ENCODE results near the gene NFKB1.

NFKB1 gene

GRCh38 chr4:102493257-102493656, 7.9 kb upstream of the NFKB1 start:
- no peak overlapping the region for H3K4me3 ChIP-seq (ENCODE audit: low read length)
- DNase-seq (ENCODE audit: low read depth, low spot score): no peak

GRCh38 chr4:102493794-102494193, 7.4 kb upstream of the NFKB1 start:
- DNase-seq (ENCODE audit: low read depth, low spot score): no peak
- no peak overlapping the region for H3K4me3 ChIP-seq (ENCODE audit: low read length)

DNA sequence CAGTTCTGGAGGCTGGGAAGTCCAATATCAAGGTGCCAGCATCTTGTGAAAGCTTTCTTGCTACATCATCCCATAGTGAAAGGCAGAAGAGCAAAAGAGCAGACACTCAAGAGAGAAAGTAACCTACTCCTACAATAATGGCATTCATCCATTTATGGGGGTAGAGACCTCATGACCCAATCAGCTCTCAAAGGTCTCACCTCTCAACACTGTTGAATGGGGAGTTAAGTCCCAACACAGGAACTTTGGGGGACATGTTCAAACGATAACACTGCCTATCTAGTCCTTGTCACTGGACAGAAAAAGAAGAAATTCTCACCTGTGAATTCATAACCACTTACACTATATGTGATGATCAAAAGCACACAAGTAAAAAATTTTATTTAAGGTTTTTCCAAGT, 6.6 kb upstream of the NFKB1 start:
- H3K4me3 ChIP-seq (ENCODE audit: low read length): no peak overlapping the region
- DNase-seq (ENCODE audit: low read depth, low spot score): no peak

- DNase-seq (ENCODE audit: low read depth, low spot score): no peak
- no peak overlapping the region for H3K4me3 ChIP-seq (ENCODE audit: low read length)
Observed at GRCh38 chr4:102497986-102498385, 3.2 kb upstream of the NFKB1 start.

DNA sequence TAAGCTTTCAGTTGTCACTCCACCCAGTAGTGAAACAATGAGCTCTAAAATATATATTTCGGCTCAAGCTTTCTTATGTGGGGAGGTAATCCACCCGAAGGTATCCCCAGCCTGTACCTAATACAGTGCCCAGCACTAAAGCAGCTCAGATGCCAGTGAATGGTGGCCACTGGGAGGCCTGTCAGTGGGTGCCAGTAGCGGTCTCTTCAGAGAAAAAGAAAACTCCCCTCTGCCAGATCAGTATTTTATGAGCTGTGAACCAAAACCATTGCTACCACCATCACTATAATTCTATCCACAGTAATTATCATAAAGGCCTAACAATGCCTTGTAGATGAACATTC, 835 bp upstream of the NFKB1 start:
- DNase-seq (ENCODE audit: low read depth, low spot score): no peak
- H3K4me3 ChIP-seq (ENCODE audit: low read length): no peak overlapping the region

GRCh38 chr4:102501447-102501696, 213 bp downstream of the NFKB1 start:
- no peak for DNase-seq (ENCODE audit: low read depth, low spot score)
- H3K4me3 ChIP-seq (ENCODE audit: low read length): peak overlapping the region; percentile 88

DNA sequence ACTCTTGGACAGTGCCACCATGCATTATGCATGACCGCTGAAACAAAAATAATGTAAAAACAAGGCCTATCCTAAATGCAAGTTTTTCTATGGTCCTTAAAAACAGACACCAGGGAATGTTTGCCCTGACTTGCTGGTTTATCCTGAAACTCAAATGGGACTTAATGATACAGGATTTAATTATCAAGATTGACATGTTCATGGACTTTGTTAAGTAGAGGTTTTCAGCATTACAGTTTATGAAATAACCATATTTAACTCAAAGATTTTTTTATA, 1.3 kb downstream of the NFKB1 start:
- peak overlapping the region; percentile 88 for H3K4me3 ChIP-seq (ENCODE audit: low read length)
- no peak for DNase-seq (ENCODE audit: low read depth, low spot score)

- peak overlapping the region; percentile 88 for H3K4me3 ChIP-seq (ENCODE audit: low read length)
- DNase-seq (ENCODE audit: low read depth, low spot score): peak; percentile 53
Observed at GRCh38 chr4:102503301-102503746, 2.2 kb downstream of the NFKB1 start.

DNA sequence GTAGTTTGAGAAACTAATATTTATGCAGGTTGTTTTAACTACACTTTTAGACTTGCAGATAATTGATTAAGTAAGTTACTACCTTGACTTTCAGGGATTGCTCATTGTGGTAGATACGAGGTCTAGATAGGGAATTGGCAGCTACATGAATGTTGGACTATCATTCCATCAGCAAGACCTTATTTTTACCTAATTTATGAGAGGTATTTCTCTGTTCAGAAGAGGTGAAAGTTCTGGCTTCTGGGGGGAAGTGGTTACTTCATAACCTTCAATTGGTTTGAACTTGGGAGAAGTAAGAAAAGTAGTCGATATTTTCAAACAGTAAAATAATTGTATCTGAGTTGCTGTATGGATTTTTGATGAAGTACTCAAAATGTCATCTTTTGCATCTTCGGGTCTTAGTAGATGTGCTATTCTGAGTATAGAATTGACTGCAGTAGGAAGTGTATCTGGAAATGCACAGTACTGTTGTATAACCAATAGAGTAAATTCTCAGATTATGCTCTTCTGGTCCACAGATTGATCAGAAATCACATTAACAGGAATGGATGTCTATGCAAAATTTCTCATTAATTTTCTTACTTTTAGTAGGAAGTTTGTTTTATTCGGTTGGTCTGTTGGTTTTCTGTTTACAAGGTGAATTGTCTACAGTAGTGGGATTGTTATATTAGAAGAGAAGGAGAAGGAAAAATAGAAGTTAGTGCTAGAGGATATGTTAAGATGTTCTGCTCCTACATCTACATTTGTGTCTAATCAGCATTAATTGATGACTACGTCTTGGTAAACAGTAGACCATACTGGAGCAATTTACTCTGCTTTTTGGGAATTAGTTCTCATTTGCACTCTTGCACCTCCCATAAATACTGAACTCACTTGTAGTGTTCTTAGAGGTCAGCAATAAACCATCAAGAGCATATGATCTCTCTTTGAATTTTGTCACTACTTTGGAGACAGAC, 3.0 kb downstream of the NFKB1 start:
- peak; percentile 23 for DNase-seq (ENCODE audit: low read depth, low spot score)
- peak overlapping the region; percentile 88 for H3K4me3 ChIP-seq (ENCODE audit: low read length)

GRCh38 chr4:102504941-102505340, 3.8 kb downstream of the NFKB1 start:
- no peak overlapping the region for H3K4me3 ChIP-seq (ENCODE audit: low read length)
- no peak for DNase-seq (ENCODE audit: low read depth, low spot score)

GRCh38 chr4:102505708-102506107, 4.5 kb downstream of the NFKB1 start:
- DNase-seq (ENCODE audit: low read depth, low spot score): no peak
- H3K4me3 ChIP-seq (ENCODE audit: low read length): no peak overlapping the region

DNA sequence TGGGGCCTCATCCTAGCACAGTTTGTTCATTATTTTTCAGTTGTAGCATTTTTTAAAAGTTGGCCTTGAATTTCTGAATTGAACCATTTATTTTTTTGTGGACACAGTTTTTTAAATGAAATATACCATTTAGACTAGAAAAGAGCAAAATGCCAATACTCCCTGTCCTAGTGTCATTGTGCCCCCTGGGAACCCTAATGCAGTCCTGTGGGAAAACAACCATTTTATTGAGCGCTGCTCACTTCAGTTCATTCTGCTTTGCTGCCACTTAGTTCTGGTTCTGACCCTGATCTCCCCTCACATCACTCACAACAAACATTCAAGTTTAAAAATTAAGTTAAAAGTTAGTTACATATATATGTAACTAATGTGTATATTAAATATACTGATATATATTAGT, 5.4 kb downstream of the NFKB1 start:
- DNase-seq (ENCODE audit: low read depth, low spot score): no peak
- H3K4me3 ChIP-seq (ENCODE audit: low read length): no peak overlapping the region

DNA sequence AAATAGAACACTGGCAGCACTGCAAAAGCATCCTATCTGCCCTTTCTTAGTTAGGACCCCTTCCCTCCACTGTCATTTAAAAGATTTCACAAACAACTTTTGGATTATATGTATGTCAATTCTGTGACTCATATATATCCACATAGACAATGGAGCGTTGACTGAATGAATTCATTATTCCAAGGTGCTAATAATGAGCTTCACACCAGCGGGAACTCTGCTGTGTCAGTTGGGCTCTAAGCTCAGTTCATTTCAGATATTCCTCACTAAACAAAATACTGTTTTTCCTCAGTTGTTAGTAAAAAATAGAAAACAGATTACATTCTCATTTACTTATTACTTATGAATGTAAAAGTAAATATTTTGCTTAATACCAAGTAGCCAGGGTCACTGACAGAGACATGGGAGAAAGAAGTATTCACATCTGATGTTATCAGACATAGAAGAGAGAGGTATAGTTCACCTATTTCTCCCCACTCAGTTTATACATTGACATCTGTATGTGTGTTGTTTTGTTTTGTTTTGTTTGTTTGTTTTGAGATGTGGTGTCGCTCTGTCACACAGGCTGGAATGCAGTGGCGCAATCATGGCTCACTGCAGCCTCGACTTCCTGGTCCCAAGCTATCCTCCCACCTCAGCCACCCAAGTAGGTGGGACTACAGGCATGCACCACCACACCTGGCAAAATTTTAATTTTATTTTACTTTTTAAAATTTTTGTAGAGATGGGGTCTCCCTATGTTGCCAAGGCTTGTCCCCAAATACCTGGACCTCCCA, 10.9 kb downstream of the NFKB1 start:
- no peak for DNase-seq (ENCODE audit: low read depth, low spot score)
- no peak overlapping the region for H3K4me3 ChIP-seq (ENCODE audit: low read length)

DNA sequence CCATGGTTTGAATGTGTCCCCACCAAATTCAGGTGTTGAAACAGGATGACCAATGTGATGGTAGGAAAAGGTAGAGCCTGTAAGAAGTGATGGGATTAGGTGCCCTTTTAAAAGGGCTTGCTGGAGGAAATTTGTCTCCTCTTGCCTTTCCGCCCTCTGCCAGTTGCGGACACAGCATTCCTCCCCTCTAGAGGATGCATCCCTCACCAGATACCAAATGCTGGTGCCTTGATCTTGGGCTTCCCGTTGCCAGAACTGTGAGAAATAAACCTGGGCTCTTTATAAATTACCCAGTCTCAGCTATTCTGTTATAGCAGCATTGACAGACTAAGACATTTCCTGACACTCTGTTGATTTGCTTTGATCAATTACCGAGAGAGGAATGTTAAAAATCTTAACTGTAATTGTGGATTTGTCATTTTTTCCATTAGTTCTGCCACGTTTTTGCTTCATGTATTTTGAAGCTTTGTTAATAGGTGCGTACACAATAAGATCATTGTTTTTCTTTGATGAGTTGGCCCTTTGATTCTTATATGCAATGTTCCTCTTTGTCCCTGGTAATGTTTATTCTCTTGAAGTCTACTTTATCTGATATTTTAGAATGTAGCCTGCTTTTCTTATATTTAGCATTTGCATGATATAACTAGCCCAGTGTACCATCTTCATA, 13.3 kb downstream of the NFKB1 start:
- no peak for DNase-seq (ENCODE audit: low read depth, low spot score)

GRCh38 chr4:102517753-102518152, 16.6 kb downstream of the NFKB1 start:
- H3K4me3 ChIP-seq (ENCODE audit: low read length): no peak overlapping the region

More for the DNA sequence above, 13.3 kb downstream of the NFKB1 start:
- no peak overlapping the region for H3K4me3 ChIP-seq (ENCODE audit: low read length)

DNA sequence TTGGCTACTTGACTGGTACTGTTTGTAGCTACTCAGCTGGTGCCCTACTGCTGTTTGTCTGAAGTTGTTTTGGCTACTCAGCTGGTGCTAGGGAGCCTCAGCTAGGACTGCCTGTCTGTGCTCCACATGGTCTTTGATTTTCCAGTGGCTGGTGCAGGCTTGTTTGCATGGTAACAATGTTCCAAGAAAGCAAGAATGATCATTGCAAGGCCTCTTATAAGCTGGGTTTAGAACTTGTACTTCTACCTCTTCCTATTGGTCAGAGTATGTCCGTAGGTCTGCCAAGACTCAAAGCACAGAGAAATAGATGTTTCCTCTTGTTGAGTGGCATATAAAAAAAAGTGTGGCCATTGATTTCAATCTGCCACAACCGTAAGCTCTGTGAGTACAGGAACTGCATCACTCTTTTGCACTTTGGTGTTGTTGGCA, 17.6 kb downstream of the NFKB1 start:
- no peak overlapping the region for H3K4me3 ChIP-seq (ENCODE audit: low read length)
- no peak for DNase-seq (ENCODE audit: low read depth, low spot score)

More at GRCh38 chr4:102517753-102518152, 16.6 kb downstream of the NFKB1 start:
- no peak for DNase-seq (ENCODE audit: low read depth, low spot score)

- H3K4me3 ChIP-seq (ENCODE audit: low read length): no peak overlapping the region
- DNase-seq (ENCODE audit: low read depth, low spot score): no peak
Observed at GRCh38 chr4:102519925-102520324, 18.8 kb downstream of the NFKB1 start.

DNA sequence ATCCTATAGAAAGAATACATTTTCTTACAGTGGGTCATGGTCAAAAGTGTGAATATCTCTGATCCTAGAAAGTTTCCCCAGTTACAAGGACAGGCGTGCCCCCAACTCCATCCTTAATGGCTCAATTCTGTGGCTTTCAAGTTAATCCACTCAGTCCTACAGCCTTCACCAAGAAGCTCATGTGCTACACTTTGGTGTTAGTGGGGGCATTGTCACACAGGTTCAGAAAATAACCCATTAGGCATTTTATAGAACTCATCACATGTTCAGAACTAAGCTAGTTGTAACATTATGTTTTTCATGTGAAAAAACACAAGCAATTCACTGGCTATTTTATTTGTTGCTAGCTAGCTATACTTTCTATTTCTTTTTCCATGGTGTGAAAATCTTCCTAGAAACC, 20.4 kb downstream of the NFKB1 start:
- H3K4me3 ChIP-seq (ENCODE audit: low read length): no peak overlapping the region
- no peak for DNase-seq (ENCODE audit: low read depth, low spot score)

- H3K4me3 ChIP-seq (ENCODE audit: low read length): no peak overlapping the region
Observed at GRCh38 chr4:102522031-102522440, 20.9 kb downstream of the NFKB1 start.

DNA sequence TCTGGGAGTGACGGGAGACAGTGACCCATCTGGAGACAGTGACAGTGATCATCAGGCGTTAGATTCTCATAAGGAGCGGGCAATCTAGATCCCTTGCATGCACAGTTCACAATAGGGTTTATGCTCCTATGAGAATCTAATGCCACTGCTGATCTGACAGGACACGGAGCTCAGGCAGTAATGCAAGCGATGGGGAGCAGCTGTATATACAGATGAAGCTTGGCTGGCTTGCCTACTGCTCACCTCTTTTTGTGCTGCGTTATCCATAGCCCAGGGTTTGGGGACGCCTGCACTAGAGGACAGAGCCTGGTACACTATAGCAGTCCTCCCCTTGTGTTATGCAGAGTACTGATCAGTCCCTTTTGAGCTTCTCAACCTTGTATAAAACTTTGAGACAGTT, 23.5 kb downstream of the NFKB1 start:
- DNase-seq (ENCODE audit: low read depth, low spot score): no peak
- H3K4me3 ChIP-seq (ENCODE audit: low read length): no peak overlapping the region

More at GRCh38 chr4:102522031-102522440, 20.9 kb downstream of the NFKB1 start:
- no peak for DNase-seq (ENCODE audit: low read depth, low spot score)
